HUES48 (cell line): ENCODE measurements around the gene CHRNA9.
A peak's percentile ranks its signal among the peaks of the same experiment; 100 is the strongest.
"Not testable (repeated sequence)": the region's sequence is repeated elsewhere in the genome, so short reads cannot be mapped to it uniquely, and the experiment has no call there.

ENCODE experiments used
- H3K27ac ChIP-seq: one replicate; pipeline ENCODE4 v1.7.0; 2013; ENCODE audit warnings: low read depth, low read length, inconsistent platforms
- H3K27me3 ChIP-seq: 2 replicates; pipeline ENCODE4 v1.6.1; 2013; ENCODE audit warnings: mild to moderate bottlenecking, low read length; ENCODE audit not compliant: control insufficient read depth, insufficient read depth
- H3K36me3 ChIP-seq: 2 replicates; pipeline ENCODE4 v1.6.1; 2013; ENCODE audit warnings: low read length; ENCODE audit not compliant: control insufficient read depth, insufficient read depth
- H3K4me1 ChIP-seq: 2 replicates; pipeline ENCODE4 v1.6.1; 2013; ENCODE audit warnings: mild to moderate bottlenecking, low read length; ENCODE audit not compliant: control insufficient read depth, insufficient read depth
- H3K4me3 ChIP-seq: 2 replicates; pipeline ENCODE4 v1.5.1; 2013; ENCODE audit warnings: mild to moderate bottlenecking, low read depth, low read length
- H3K9ac ChIP-seq: 2 replicates; pipeline ENCODE4 v1.6.1; 2013; ENCODE audit warnings: mild to moderate bottlenecking, low read depth, low read length, moderate library complexity
- H3K9me3 ChIP-seq: 2 replicates; pipeline ENCODE4 v1.6.1; 2013; ENCODE audit warnings: low read length; ENCODE audit not compliant: control insufficient read depth, insufficient read depth

The CHRNA9 gene, protein sequence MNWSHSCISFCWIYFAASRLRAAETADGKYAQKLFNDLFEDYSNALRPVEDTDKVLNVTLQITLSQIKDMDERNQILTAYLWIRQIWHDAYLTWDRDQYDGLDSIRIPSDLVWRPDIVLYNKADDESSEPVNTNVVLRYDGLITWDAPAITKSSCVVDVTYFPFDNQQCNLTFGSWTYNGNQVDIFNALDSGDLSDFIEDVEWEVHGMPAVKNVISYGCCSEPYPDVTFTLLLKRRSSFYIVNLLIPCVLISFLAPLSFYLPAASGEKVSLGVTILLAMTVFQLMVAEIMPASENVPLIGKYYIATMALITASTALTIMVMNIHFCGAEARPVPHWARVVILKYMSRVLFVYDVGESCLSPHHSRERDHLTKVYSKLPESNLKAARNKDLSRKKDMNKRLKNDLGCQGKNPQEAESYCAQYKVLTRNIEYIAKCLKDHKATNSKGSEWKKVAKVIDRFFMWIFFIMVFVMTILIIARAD

DNA sequence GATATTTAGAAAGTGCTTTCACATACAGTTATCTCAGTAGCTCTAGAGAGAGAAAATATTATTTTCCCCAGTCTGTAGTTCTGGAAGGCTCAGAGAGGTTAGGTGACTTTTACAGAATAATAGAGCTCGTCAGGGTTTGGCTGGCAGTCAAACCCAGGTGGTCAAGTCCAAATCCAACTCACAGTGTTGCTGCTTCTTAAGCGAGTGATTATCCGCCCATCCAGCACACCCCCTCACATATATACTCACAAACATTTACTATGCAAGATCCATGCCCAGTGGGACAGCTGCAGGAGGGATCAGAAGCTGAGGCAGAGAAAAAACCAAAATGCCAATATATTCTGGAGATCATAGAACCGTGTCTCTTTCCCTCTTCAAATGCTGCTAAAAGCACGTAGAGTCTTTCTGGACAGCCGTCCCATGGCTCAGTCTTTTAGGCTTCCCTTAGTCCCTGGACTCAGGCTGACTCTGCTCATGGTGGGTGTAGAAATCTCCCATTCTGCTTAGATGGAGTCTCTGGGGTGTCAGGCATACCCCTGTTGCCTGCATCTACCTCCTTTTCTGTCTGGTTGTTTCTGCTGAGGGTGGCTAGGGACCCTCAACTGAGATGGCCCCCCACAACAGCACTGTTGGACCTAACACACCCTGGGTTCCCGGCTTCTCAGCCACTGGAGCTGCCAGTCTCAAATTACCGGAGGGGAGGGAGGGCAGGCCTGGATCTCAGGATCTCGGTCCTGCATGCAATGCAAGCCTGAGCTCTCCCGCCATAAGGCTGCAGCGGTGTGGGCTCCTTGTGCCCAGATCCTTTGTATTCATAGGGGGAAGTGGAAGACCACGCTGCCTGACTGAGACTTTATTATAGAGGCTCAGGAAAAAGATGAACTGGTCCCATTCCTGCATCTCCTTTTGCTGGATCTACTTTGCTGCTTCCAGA lies at the start of gene CHRNA9:
Gene CHRNA9 (plus strand): TSS at position 743 of the 934 bp plus-strand sequence. CDS start 135 bp downstream, at position 878.
- no peak within 1 kb of the TSS; the same call in 1 of the 2 replicates for H3K4me3 ChIP-seq
- H3K9me3 ChIP-seq, result no peaks in the 10 kb centered on the region
- H3K9ac ChIP-seq, result no peak within 1 kb of the TSS
- no peaks in the 10 kb centered on the region for H3K27me3 ChIP-seq
- no peaks in the 10 kb centered on the region for H3K36me3 ChIP-seq
- peak within 1 kb of the TSS; percentile 59 for H3K27ac ChIP-seq
- peaks cover 19% of the 10 kb centered on the region for H3K4me1 ChIP-seq

GRCh38 chr4:40285692-40286091 lies 49.4 kb upstream of the CHRNA9 start:
- Histone ChIP-seq H3K4me3 (no peak overlapping the region), H3K9me3 (no peaks in the 10 kb centered on the region), H3K9ac (no peak overlapping the region), H3K27me3 (no peaks in the 10 kb centered on the region), H3K27ac (no peak overlapping the region), H3K36me3 (no peaks in the 10 kb centered on the region), H3K4me1 (peaks cover 10% of the 10 kb centered on the region; the same call in 1 of the 2 replicates)

- Histone ChIP-seq H3K4me1 (0 out of 2 replicates have a peak, but pooled peaks cover 6% of the 10 kb centered on the region), H3K27ac (no peak overlapping the region)
Measured at GRCh38 chr4:40288566-40288965, 46.6 kb upstream of the CHRNA9 start.

GRCh38 chr4:40289366-40290188 lies 45.6 kb upstream of the CHRNA9 start:
- Histone ChIP-seq H3K4me1 (0 out of 2 replicates have a peak, but pooled peaks cover 4% of the 10 kb centered on the region), H3K9ac (no peak overlapping the region), H3K4me3 (no peak overlapping the region), H3K27ac (no peak overlapping the region), H3K36me3 (no peaks in the 10 kb centered on the region), H3K27me3 (no peaks in the 10 kb centered on the region), H3K9me3 (no peaks in the 10 kb centered on the region)

More at GRCh38 chr4:40288566-40288965, 46.6 kb upstream of the CHRNA9 start:
- Histone ChIP-seq H3K27me3 (no peaks in the 10 kb centered on the region), H3K36me3 (no peaks in the 10 kb centered on the region), H3K9ac (no peak overlapping the region), H3K9me3 (no peaks in the 10 kb centered on the region), H3K4me3 (no peak overlapping the region)

DNA sequence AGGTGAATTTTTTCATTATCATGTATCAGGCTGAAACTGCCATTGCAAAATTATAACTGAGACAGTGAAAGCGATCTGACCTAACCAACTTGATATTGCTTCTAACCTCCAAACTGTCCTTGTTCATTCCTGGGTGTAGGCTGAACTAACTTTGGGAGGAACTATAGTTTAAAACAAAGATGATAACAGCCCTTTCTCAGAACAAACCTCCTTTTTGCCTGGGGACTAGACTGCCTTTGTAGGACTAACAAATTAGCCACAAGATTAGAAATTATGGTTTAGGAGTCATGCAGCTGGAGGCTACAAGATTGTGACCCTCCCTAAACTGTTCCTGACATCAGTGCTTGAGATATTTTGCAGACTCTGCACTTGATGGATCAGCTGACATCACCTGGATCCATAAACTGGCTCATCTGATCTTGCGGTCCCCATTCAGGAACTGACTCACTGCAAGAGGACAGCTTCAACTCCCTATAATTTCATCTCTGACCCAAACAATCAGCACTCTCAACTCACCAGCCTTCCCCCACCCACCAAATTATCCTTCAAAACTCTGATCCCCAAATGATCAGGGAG lies 44.4 kb upstream of the CHRNA9 start:
- not testable (repeated sequence) for H3K36me3 ChIP-seq, H3K9me3 ChIP-seq, H3K9ac ChIP-seq, H3K4me1 ChIP-seq, H3K4me3 ChIP-seq, H3K27ac ChIP-seq, H3K27me3 ChIP-seq

GRCh38 chr4:40292313-40292759 lies 42.8 kb upstream of the CHRNA9 start:
- no peak overlapping the region for H3K4me3 ChIP-seq
- H3K27ac ChIP-seq, result no peak overlapping the region
- H3K27me3 ChIP-seq, result no peaks in the 10 kb centered on the region

GRCh38 chr4:40294339-40294738 lies 40.8 kb upstream of the CHRNA9 start:
- peaks cover 7% of the 10 kb centered on the region for H3K9me3 ChIP-seq
- H3K4me3 ChIP-seq, result no peak overlapping the region
- no peaks in the 10 kb centered on the region for H3K27me3 ChIP-seq
- 0 out of 2 replicates have a peak, but pooled peaks cover 4% of the 10 kb centered on the region for H3K4me1 ChIP-seq
- H3K36me3 ChIP-seq, result no peaks in the 10 kb centered on the region
- H3K9ac ChIP-seq, result no peak overlapping the region
- no peak overlapping the region for H3K27ac ChIP-seq

More at GRCh38 chr4:40292313-40292759, 42.8 kb upstream of the CHRNA9 start:
- 0 out of 2 replicates have a peak, but pooled peaks cover 4% of the 10 kb centered on the region for H3K4me1 ChIP-seq
- peaks cover 7% of the 10 kb centered on the region for H3K9me3 ChIP-seq
- no peaks in the 10 kb centered on the region for H3K36me3 ChIP-seq
- H3K9ac ChIP-seq, result no peak overlapping the region

DNA sequence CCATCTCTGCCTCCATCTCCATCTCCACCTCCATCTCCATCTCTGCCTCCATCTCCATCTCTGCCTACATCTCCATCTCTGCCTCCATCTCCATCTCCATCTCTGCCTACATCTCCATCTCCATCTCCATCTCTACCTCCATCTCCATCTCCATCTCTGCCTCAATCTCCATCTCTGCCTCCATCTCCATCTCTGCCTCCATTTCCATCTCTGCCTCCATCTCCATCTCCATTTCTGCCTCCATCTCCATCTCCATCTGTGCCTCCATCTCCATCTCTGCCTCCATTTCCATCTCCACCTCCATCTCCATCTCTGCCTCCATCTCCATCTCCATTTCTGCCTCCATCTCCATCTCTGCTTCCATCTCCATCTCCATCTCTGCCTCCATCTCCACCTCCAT lies 40.1 kb upstream of the CHRNA9 start:
- H3K4me1 ChIP-seq, H3K36me3 ChIP-seq, H3K27ac ChIP-seq, H3K9me3 ChIP-seq, H3K27me3 ChIP-seq, H3K4me3 ChIP-seq, H3K9ac ChIP-seq: not testable (repeated sequence)

DNA sequence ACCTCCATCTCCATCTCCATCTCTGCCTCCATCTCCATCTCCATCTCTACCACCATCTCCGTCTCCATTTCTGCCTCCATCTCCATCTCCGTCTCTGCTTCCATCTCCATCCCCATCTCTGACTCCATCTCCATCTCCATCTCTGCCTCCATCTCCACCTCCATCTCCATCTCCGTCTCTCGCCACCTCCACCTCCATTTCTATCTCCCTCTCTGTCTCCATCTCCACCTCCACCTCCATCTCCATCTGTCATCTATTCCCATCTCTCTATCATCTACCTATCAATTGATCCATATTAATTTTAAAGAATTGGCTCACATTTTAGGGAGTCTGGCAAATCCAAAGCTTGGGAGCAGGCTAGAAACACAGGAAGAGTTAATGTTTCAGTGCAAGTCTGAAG lies 39.6 kb upstream of the CHRNA9 start:
- no peak overlapping the region for H3K27ac ChIP-seq
- no peaks in the 10 kb centered on the region for H3K27me3 ChIP-seq
- no peak overlapping the region for H3K4me3 ChIP-seq
- no peak overlapping the region for H3K9ac ChIP-seq
- no peaks in the 10 kb centered on the region for H3K36me3 ChIP-seq
- no peaks in the 10 kb centered on the region for H3K4me1 ChIP-seq
- H3K9me3 ChIP-seq, result peaks cover 7% of the 10 kb centered on the region

DNA sequence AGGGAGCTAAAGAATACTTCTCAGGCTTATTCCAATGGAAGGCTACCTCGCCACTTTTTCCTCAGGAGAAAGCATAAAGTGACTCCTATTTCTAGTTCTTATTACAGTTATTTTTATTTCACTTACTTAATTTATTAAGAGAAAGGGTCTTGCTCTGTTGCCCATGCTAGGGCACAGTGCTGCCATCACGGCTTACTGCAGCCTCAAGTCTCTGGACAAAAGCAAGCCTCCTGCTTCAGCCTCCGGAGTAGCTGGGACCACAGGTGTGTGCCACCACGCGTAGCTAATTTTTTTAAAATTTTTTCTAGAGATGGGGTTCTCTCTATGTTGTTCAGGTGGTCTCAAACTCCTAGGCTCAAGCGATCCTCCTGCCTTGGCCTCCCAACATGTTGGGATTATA lies 36.0 kb upstream of the CHRNA9 start:
- Histone ChIP-seq H3K4me1 (peaks cover 4% of the 10 kb centered on the region; the same call in 1 of the 2 replicates), H3K27me3 (no peaks in the 10 kb centered on the region), H3K9ac (no peak overlapping the region), H3K9me3 (peaks cover 7% of the 10 kb centered on the region), H3K27ac (no peak overlapping the region), H3K4me3 (no peak overlapping the region), H3K36me3 (no peaks in the 10 kb centered on the region)
